ENCODE results near the gene CALR.
"Not testable (repeated sequence)": the region's sequence is repeated elsewhere in the genome, so short reads cannot be mapped to it uniquely, and the experiment has no call there.

Gene CALR

DNA sequence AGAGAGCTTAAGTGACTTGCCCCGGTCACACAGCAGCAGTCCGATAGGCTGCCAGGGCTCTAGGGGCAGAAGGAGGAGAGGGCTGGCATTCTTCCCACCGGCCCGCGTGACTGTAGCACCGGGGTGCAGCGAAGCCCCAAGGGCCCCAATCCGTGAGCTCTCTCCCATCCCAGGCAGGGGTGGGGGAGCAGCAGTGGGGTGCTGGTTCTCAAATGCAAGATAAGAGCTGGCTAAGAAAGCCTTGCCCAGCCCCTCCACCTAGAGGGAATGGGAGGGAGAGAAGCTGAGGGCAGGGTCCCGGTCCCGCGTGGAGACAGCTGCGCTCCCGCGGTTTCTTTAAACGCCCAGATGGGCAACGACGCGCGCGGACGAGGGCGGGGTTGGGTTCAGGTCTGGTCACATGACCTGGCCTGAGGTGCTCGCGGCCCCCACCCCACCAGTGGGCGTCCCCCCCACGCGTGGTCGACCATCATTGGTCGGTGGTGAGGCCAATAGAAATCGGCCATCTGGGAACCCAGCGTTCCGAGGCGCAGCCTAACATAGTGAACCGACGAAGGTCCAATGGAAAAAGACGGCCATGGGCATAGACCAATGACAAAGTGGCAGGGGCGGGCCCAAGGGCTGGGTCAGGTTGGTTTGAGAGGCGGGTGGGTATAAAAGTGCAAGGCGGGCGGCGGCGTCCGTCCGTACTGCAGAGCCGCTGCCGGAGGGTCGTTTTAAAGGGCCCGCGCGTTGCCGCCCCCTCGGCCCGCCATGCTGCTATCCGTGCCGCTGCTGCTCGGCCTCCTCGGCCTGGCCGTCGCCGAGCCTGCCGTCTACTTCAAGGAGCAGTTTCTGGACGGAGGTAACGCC, at the start of gene CALR:
Gene CALR (plus strand): TSS at position 683 of the 852 bp plus-strand sequence. CDS start 71 bp downstream, at position 754.
- DNase-seq (ENCODE audit: low spot score) = peak; percentile 94
- peak; percentile 50 for FAIRE-seq

GRCh38 chr19:12890299-12890786, 48.1 kb upstream of the CALR start:
- DNase-seq (ENCODE audit: low spot score); FAIRE-seq: not testable (repeated sequence)

GRCh38 chr19:12890787-12891552, 47.4 kb upstream of the CALR start, which contains the start of gene GCDH:
Gene GCDH, plus strand, starts transcription at chr19:12891160. Its CDS starts 145 bp downstream, at chr19:12891305.
- FAIRE-seq = no peak
- DNase-seq (ENCODE audit: low spot score) = peak; percentile 92

DNA sequence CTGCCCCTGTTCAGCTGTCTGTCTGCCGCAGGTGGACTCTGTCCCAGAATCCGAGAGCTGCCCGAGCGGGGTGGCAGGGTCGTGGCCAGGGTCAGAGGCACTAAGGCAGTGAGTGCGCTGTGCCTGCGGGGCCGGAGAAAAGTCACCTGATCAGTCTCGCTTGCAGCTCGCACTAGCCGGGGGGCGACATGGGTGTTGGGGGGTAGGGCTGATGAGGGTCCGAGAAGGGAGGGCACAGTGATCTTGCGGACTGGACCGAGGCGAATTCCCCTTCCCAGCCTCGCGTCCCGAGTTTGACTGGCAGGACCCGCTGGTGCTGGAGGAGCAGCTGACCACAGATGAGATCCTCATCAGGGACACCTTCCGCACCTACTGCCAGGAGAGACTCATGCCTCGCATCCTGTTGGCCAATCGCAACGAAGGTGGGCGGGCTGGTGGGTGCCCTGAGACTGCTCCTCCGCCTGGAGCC, 46.8 kb upstream of the CALR start:
- FAIRE-seq = no peak
- DNase-seq (ENCODE audit: low spot score) = no peak

- FAIRE-seq = no peak
- no peak for DNase-seq (ENCODE audit: low spot score)
Observed at GRCh38 chr19:12893582-12893981, 44.8 kb upstream of the CALR start.

DNA sequence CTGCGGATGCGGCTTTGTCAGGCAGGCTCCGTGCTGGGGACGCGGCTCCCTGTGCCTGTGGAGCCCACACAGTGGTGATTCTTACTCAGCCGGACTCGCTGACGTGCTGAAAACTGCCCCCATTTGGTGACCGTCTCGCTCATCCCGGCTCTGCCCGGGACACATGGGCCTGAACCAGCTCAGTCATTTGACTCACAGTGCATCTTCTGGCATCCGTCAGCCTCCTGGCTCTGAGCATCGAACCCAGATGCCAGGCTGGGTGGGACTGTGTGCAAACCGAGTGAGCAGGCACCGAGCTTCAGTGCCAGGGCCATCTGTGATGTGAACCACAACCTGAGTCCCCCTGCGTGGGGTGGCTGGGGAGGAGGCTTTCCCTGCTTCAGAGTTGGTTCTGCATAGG, 41.9 kb upstream of the CALR start:
- FAIRE-seq (no peak), DNase-seq (ENCODE audit: low spot score) (no peak)

DNA sequence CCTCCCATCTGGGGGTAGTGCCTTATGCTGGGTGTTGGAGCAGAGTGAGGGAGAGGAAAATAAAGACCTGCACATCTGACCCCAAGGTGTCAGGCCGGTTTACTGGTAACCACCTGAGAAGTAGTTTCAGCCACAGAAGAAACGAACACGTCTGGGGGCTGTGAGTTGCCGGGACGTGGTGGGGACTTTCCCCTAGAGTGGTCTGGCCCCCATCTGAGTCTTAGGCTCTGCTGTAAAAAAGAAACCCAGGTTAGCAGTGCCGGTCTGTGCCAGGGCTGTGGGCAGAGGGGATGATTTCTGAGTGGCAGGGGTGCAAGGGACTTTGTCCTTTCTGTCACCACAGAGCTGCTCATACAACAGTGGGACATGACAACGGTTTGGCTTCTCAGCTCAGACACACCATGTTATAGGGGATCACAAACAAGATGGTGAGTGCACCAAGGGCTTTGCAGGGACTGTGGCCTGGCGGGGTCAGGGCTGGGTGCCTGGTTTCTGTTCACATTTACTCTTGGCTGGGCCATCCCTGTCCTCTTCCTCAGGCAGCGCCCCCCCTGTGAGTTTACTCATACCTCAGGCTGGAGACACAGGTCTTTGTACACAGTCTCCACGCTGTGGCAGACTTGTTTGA, 38.4 kb upstream of the CALR start:
- DNase-seq (ENCODE audit: low spot score) (no peak), FAIRE-seq (no peak)

DNA sequence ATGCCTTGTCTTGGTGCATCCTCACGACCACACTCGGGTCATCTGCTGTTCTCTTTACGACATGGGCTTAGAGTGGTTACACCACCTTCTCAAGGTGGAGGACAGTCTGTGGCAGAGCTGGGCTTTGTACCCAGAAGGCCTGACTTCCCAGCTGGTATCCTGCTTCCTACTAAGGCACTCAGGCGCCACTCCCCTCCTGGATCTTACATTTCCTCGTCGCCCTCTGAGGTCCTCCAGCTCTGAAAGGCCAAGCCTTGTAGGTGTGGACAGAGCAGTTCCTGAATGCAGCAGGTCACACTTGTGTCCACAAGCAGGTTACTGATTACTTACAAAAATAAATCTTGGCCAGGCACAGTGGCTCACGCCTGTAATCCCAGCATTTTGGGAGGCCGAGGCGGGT, 31.2 kb upstream of the CALR start:
- DNase-seq (ENCODE audit: low spot score) (no peak), FAIRE-seq (no peak)

- FAIRE-seq (no peak), DNase-seq (ENCODE audit: low spot score) (no peak)
Observed at GRCh38 chr19:12912571-12912970, 25.8 kb upstream of the CALR start.

GRCh38 chr19:12913011-12913561, 25.3 kb upstream of the CALR start:
- no peak for FAIRE-seq
- no peak for DNase-seq (ENCODE audit: low spot score)

GRCh38 chr19:12913851-12914690, 24.3 kb upstream of the CALR start:
- no peak for FAIRE-seq
- no peak for DNase-seq (ENCODE audit: low spot score)

GRCh38 chr19:12915860-12916259, 22.5 kb upstream of the CALR start:
- DNase-seq (ENCODE audit: low spot score); FAIRE-seq: not testable (repeated sequence)

DNA sequence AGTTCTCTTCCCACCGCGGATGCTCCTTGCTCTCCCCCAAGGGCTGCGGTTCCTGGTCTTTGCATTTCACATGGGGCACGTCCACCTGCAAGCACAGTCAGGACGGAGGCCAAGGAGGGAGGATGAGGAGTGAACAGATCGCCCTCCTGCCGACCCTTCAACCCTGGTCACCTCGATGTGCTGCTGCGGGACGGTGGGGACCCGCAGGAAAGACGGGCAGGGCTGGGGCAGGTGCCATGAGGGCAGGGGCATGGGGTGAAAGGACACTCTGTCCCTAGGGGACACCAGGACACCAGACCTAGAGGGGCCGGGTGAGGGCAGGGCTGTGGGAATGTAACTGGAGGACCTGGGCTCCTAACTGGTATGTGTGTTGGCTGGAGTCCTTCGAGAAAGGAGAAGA, 20.2 kb upstream of the CALR start:
- FAIRE-seq = no peak
- DNase-seq (ENCODE audit: low spot score) = no peak

GRCh38 chr19:12921047-12921446, 17.4 kb upstream of the CALR start:
- FAIRE-seq (no peak), DNase-seq (ENCODE audit: low spot score) (no peak)

DNA sequence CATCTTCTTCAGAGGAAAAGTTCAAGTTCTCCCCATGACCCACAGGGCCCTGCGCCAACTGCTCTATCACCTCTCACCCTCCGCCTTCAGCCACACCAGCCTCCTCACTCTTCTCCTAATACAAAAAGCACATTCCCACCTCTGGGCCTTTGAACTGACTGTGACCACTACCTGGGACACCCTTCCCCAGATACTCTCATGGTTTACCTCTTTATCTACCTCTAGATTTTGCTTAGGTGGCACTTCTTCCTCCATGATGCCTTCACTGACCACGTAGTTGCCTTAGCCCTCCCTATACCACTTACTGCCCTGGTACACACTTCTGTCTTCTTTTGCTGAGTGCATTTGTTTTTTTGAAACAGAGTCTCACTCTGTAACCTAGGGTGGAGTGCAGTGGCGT, 15.4 kb upstream of the CALR start:
- no peak for FAIRE-seq

DNA sequence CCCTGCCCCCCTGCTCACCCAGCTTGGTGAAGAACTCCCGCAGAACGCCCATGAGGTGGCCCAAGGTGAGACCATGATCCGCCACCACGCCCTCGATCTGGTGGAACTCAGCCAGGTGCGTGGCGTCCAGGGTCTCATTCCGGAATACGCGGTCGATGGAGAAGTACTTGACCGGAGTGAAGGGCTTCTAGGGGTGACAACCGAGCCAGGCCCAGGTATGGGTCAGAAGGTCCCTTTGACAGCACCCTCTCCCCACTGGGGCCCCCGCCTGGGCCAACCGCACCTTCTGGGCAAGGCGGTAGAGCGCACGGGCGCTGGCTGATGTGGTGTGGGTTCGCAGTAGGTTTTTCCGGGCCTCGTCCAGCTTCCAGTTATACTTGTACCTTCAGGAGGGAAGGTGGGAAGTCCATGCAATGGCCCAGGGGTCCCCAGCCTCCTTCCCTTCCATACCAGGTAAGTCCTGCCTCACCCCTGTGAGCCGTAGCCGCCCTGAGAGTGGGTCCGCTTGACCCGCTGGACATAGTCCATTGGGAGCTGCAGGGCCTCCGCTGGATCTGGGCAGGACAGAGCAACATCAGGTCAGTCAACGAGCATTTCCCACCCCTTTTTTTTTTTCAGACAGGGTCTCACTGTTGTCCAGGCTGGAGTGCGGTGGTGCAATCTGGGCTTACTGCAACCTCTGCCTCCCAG, 13.6 kb upstream of the CALR start:
- no peak for FAIRE-seq
- DNase-seq (ENCODE audit: low spot score) = no peak

More for the DNA sequence above, 15.4 kb upstream of the CALR start:
- no peak for DNase-seq (ENCODE audit: low spot score)

- FAIRE-seq (no peak), DNase-seq (ENCODE audit: low spot score) (no peak)
Observed at GRCh38 chr19:12930002-12930645, 8.3 kb upstream of the CALR start.

DNA sequence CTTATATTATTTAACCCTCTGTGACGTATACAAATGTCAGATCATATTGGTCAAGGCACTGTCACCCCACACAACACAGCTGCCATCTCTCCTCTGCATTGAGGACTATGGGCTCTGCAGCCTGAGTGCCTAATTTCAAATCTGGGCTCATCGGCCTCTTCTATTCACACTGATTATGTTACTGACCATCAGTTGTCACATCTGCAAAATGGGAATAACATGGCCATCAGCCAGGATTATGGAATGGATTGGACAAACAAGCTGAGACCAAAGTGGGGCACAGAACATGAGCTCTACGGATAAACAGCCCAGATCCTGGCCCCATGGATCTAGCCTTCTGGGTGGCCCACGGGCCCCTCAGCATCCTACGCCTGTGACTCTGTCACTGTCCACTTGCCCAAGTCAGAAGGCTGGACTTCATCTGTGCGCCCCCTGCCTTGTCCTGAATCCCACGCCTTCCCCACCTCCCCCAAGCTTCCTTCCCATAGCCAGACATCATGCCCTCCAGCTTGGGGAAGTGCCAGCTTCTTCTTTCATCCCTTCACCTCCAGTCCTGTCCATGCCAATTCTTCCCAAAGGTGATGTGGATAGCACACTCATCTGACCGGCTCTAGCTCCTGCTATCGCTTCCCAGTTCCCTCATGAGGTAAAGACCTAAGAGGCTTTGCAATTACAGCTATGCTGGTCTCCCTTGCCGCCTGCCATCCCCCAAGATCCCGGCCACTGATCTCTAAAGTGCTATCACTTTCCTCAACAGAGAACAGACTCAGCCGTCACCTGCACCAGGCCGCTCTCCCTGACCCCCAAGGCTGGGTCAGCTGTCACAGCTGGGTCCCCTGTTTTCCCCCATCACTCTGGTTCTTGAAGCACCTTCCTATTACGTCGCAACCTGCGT, 5.8 kb upstream of the CALR start:
- no peak for FAIRE-seq
- no peak for DNase-seq (ENCODE audit: low spot score)

All from urothelium cell line (cell line).